Stimulated activated CD8-positive, alpha-beta memory T cell treated with anti-CD3 and anti-CD28 coated beads, Interleukin-4, amount 100 ng/mL, for 24 hours (primary cell): ENCODE results near the gene TTBK1.

Source experiments
- DNase-seq: peaks from one replicate; pipeline ENCODE4 v3.0.0-alpha.2; 2020; ENCODE audit warnings: low read depth

TTBK1 gene

GRCh38 chr6:43304882-43305281 lies 61.6 kb downstream of the TTBK1 start:
- no peak for DNase-seq

GRCh38 chr6:43306086-43306485 lies 62.8 kb downstream of the TTBK1 start:
- no peak for DNase-seq

GRCh38 chr6:43307451-43308100 lies 64.3 kb downstream of the TTBK1 start:
- DNase-seq: no peak

GRCh38 chr6:43308101-43308989 lies 65.1 kb downstream of the TTBK1 start, which contains the start of gene CRIP3:
CRIP3 (minus strand) TSS chr6:43308826; CDS start chr6:43308792, 34 bp downstream.
- DNase-seq: peak; percentile 32

- no peak for DNase-seq
These were observed 65.8 kb downstream of the TTBK1 start for GRCh38 chr6:43308990-43309477.

- no peak for DNase-seq
These were observed 66.9 kb downstream of the TTBK1 start for GRCh38 chr6:43310134-43310533.

- DNase-seq: no peak
These were observed 67.3 kb downstream of the TTBK1 start for GRCh38 chr6:43310624-43311023.

GRCh38 chr6:43311666-43312065 lies 68.4 kb downstream of the TTBK1 start:
- DNase-seq: no peak

GRCh38 chr6:43313813-43314212 lies 70.5 kb downstream of the TTBK1 start:
- DNase-seq: no peak

- no peak for DNase-seq
These were observed 74.7 kb downstream of the TTBK1 start for GRCh38 chr6:43318011-43318410.

GRCh38 chr6:43325876-43326275 lies 82.6 kb downstream of the TTBK1 start:
- no peak for DNase-seq

- DNase-seq: no peak
These were observed 85.2 kb downstream of the TTBK1 start for GRCh38 chr6:43328528-43328927.

- no peak for DNase-seq
These were observed 88.2 kb downstream of the TTBK1 start for GRCh38 chr6:43331470-43331869.

GRCh38 chr6:43331891-43332290 lies 88.6 kb downstream of the TTBK1 start:
- no peak for DNase-seq

GRCh38 chr6:43334466-43335095 lies 91.3 kb downstream of the TTBK1 start:
- DNase-seq: no peak

- no peak for DNase-seq
These were observed 92.2 kb downstream of the TTBK1 start for GRCh38 chr6:43335469-43335868.

- no peak for DNase-seq
These were observed 93.1 kb downstream of the TTBK1 start for GRCh38 chr6:43336382-43336781.
